HG02678 (cell line): ENCODE measurements around the gene DUSP15.

ENCODE experiments used
- ATAC-seq: cut with Tn5 transposase; IDR thresholded peaks from one replicate; pipeline ENCODE4 v1.9.1; 2021; ENCODE audit warnings: mild to moderate bottlenecking, moderate library complexity; ENCODE audit not compliant: unreplicated experiment

DUSP15 gene

GRCh38 chr20:31896049-31896448 is 25.7 kb upstream of the DUSP15 start:
- ATAC-seq = no peak

GRCh38 chr20:31894980-31895675 is 24.8 kb upstream of the DUSP15 start:
- ATAC-seq = peak; percentile 97

- ATAC-seq = no peak
These were observed 20.3 kb upstream of the DUSP15 start for GRCh38 chr20:31890646-31891045.

GRCh38 chr20:31883829-31884228 is 13.5 kb upstream of the DUSP15 start:
- no peak for ATAC-seq

- no peak for ATAC-seq
These were observed 11.6 kb upstream of the DUSP15 start for GRCh38 chr20:31881945-31882344.

- ATAC-seq = peak; percentile 81
These were observed 9.0 kb upstream of the DUSP15 start for GRCh38 chr20:31879143-31879987.

GRCh38 chr20:31877684-31878083 is 7.4 kb upstream of the DUSP15 start:
- ATAC-seq = no peak

GRCh38 chr20:31875671-31876070 is 5.3 kb upstream of the DUSP15 start:
- no peak for ATAC-seq

GRCh38 chr20:31872406-31872805 is 2.1 kb upstream of the DUSP15 start:
- ATAC-seq = no peak

GRCh38 chr20:31871618-31871954 is 1.3 kb upstream of the DUSP15 start:
- no peak for ATAC-seq

GRCh38 chr20:31870726-31871617 is 645 bp upstream of the DUSP15 start:
- peak; percentile 23 for ATAC-seq

- no peak for ATAC-seq
These were observed 720 bp downstream of the DUSP15 start for GRCh38 chr20:31869673-31869941.

- no peak for ATAC-seq
These were observed 1.3 kb downstream of the DUSP15 start for GRCh38 chr20:31868853-31869672.

GRCh38 chr20:31866221-31866620 is 4.1 kb downstream of the DUSP15 start:
- ATAC-seq = no peak

GRCh38 chr20:31864521-31865400 is 5.6 kb downstream of the DUSP15 start:
- ATAC-seq = no peak

GRCh38 chr20:31863296-31864085 is 6.8 kb downstream of the DUSP15 start:
- no peak for ATAC-seq

GRCh38 chr20:31862506-31862905 is 7.8 kb downstream of the DUSP15 start:
- no peak for ATAC-seq

- ATAC-seq = no peak
These were observed 8.2 kb downstream of the DUSP15 start for GRCh38 chr20:31862157-31862470.
